Measurements from ENCODE around the gene THBS2.
"Not testable (repeated sequence)": the region's sequence is repeated elsewhere in the genome, so short reads cannot be mapped to it uniquely, and the experiment has no call there.

The THBS2 gene

DNA sequence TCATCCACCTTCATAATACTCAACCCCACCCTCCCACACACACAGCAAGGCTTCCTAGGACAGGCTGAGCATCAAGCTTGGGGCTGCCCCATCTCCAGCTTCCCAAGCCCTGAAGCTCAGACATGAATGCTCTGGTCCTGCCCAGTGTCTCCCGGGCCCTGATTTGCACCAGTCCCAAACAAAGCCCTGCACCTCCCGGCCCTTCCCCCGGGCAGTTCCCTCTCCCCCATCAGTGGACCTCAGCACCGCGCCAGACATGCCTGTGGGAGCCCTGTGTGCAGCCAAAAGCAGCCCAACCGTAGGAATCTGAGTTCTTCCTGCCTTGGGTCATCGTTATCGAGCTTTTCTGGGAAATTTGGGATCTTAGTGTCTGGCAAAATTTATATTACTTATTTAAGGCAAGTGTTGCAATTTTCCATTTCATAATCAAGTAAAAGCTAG is 63.5 kb downstream of the THBS2 start:
- no peak for DNase-seq (ENCODE audit: extremely low spot score, insufficient read length, low read depth)
- FAIRE-seq, result no peak

DNA sequence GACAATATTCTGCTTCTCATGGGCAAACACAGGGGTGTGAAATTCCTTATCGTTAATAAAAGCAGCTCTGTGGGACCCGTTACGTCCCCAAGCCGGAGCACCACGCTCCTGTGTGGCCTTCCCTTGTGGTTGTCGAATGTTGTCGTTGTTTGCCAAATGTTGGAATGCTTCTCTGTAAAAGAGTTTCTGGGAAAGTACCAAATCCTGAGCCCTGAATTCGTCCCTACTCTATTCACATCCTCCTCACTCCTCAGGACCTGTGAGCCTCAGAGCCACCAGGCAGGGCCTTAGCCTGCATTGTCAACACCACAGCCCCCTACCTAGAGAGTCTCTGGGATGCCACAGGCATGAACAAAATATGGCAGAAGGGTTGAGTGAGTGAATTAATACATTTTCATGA is 64.0 kb downstream of the THBS2 start:
- DNase-seq (ENCODE audit: extremely low spot score, insufficient read length, low read depth) (no peak), FAIRE-seq (no peak)

DNA sequence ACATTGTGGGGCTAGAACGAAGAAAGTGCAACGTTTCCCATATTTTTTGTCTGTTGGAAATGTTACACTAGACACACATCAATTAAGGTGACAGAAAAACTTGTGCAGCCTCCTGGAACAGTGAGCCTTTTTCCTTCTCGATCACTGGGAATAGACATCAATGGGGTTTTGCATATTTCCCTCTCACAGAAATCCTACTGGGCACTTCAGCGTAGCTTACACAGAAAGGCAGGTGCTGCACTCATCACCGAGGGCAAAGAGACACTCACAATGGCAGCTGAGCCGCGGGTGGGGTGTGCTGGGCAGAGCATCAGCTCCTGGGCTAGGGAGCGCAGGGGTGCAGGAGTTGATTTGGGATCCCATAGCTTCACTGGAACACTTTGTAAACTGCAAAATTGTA is 64.5 kb downstream of the THBS2 start:
- FAIRE-seq (no peak), DNase-seq (ENCODE audit: extremely low spot score, insufficient read length, low read depth) (no peak)

DNA sequence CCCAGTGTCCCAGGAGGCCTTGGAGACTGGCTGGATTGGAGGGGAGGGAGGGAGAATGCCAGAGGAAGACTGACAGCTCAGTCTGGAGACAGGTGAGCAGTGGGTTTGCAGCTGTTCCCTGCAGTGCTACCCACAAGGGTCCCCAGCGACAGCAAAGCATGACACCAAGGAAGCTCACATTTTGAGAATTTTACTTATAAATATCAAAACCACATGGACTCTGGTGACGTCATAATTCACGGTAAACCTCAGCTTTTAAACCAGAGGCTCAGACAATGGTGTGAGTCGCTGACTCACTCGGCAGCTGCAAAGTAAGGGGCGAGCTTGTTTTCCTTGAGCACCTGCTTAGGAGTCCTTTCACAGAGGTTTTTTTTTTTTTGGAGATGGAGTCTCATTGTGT is 65.2 kb downstream of the THBS2 start:
- no peak for DNase-seq (ENCODE audit: extremely low spot score, insufficient read length, low read depth)
- no peak for FAIRE-seq

DNA sequence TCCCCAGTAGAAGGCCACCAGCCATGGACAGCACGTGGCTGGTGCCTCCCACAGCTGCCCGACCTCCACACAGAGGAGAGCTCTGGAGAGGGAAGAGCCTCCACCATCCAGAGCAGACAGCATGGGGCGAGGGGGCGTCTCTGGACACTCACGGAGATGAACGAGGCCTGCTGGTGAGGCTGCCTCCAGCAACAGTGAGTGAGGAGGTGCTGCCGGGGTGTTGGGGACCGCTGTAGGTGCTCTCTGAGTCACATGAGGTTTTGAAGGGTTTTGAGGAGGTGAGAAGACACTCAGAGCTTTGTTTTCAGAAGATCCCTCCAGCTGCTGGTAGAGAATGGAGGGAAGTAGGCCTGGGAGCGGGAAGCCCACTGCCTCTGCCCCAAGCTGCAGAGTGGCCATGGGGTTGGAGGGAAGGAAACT is 65.6 kb downstream of the THBS2 start:
- DNase-seq (ENCODE audit: extremely low spot score, insufficient read length, low read depth) (no peak), FAIRE-seq (no peak)

- no peak for FAIRE-seq
These were observed 67.0 kb downstream of the THBS2 start for GRCh38 chr6:169186496-169187169.

GRCh38 chr6:169185692-169186485 is 67.8 kb downstream of the THBS2 start:
- DNase-seq (ENCODE audit: extremely low spot score, insufficient read length, low read depth) (no peak), FAIRE-seq (no peak)

More at GRCh38 chr6:169186496-169187169, 67.0 kb downstream of the THBS2 start:
- no peak for DNase-seq (ENCODE audit: extremely low spot score, insufficient read length, low read depth)

DNA sequence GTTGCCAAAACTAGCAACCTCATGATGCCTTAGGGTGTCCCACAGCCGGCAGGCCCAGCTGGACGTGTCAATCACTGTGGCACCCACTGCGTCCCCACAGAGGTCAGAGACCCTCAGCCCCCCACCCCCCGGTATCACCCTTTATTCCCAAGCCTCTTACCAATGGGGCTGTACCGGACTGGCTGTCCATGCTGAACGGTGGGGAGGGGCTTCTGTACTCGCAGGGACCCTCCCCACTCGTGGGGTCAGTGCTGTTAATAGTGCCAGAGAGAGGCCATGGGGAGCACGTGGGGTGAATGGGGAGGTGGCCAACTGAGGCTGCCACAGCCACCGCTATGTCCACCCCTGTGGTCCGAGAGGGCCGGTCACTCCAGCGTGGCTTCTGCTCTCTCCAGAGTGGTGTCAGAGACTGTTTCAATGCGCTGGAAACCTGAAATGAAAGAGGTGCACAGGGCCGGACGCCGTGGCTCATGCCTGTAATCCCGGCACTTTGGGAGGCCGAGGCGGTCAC is 68.6 kb downstream of the THBS2 start:
- FAIRE-seq, result no peak
- no peak for DNase-seq (ENCODE audit: extremely low spot score, insufficient read length, low read depth)

DNA sequence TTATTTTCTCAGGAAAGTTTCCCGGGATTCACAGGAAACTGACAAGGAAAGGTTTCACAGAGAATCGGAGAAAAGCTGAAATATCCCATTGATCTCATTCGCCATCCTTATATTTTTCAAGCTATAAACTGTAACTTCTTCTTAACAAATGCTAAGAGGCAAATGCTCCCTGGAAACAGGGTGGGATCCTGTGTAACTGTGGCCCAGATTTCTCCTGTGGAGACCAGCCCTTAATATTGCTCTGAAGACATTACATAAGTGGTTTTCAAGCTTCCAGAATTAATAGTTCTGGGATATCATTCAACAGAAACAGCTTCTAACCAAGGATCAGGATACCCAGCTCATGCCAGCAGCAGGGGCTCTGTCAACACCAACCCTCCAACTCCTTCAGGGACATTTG is 69.2 kb downstream of the THBS2 start:
- DNase-seq (ENCODE audit: extremely low spot score, insufficient read length, low read depth) (no peak), FAIRE-seq (no peak)

- no peak for FAIRE-seq
- DNase-seq (ENCODE audit: extremely low spot score, insufficient read length, low read depth), result no peak
These were observed 70.4 kb downstream of the THBS2 start for GRCh38 chr6:169183233-169183632.

GRCh38 chr6:169179831-169180230 is 73.8 kb downstream of the THBS2 start:
- not testable (repeated sequence) for FAIRE-seq; DNase-seq (ENCODE audit: extremely low spot score, insufficient read length, low read depth)

GRCh38 chr6:169177516-169178166 is 76.0 kb downstream of the THBS2 start:
- DNase-seq (ENCODE audit: extremely low spot score, insufficient read length, low read depth) (no peak), FAIRE-seq (no peak)

- FAIRE-seq (no peak), DNase-seq (ENCODE audit: extremely low spot score, insufficient read length, low read depth) (no peak)
These were observed 77.2 kb downstream of the THBS2 start for GRCh38 chr6:169176361-169176991.

GRCh38 chr6:169175360-169175887 is 78.2 kb downstream of the THBS2 start:
- FAIRE-seq, result no peak
- DNase-seq (ENCODE audit: extremely low spot score, insufficient read length, low read depth), result no peak

GRCh38 chr6:169174516-169175359 is 78.9 kb downstream of the THBS2 start:
- no peak for FAIRE-seq
- DNase-seq (ENCODE audit: extremely low spot score, insufficient read length, low read depth), result no peak

DNA sequence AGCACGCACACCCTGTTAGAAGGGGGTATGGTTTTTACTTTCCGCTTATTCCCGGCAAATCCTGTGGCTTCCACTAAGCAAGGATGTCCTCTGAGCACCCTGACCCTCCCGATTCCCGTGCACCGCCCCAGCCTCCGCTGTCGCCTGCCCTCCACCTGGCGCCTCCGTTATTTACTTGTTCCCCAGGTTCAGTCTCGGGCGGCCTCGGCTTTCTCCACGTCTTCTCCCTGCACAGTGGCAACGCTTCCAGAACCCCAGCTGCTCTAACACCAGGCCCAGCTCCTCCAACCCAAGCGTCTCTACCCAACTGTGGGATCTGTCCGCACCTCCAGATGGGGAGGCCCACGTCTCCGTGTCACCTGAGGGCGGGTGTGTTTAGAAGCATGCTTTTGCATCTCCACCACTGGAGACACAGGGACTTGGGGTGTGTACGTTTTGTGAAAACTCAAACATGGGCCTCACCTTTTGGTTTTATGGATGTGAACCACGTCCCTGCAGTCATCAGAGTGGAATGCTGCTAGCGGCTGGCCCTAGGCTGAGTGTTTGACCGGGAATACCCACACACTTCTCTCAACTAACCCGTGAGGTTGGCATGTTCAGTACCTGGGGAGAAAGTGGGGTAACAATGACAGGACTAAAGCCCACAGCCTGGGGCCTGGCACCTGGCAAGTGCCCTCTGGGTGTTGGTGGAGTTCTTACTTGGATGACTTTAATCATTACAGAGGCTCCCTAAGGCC is 79.9 kb downstream of the THBS2 start:
- DNase-seq (ENCODE audit: extremely low spot score, insufficient read length, low read depth), result no peak

GRCh38 chr6:169172946-169173345 is 80.7 kb downstream of the THBS2 start:
- no peak for DNase-seq (ENCODE audit: extremely low spot score, insufficient read length, low read depth)
- no peak for FAIRE-seq

More for the DNA sequence above, 79.9 kb downstream of the THBS2 start:
- no peak for FAIRE-seq

- FAIRE-seq, result no peak
- DNase-seq (ENCODE audit: extremely low spot score, insufficient read length, low read depth), result no peak
These were observed 81.2 kb downstream of the THBS2 start for GRCh38 chr6:169172456-169172855.
